ENCODE results near the gene RRAGA.
"Not testable (repeated sequence)": the region's sequence is repeated elsewhere in the genome, so short reads cannot be mapped to it uniquely, and the experiment has no call there.

RRAGA gene

GRCh38 chr9:19087106-19088000 lies 38.1 kb downstream of the RRAGA start:
- DNase-seq = no peak

GRCh38 chr9:19097431-19097830 lies 48.2 kb downstream of the RRAGA start:
- not testable (repeated sequence) for DNase-seq
